Vagina (tissue), 2 donors: ENCODE results near the gene SUSD2. TPM values are rescaled to one million over a fixed set of nuclear protein-coding genes. Genes with fewer than 3 reads are reported as not detected.
"Not testable (repeated sequence)": the region's sequence is repeated elsewhere in the genome, so short reads cannot be mapped to it uniquely, and the experiment has no call there.

Experiments used
- DNase-seq, 2 donors: peaks; one replicate each; pipeline ENCODE4 v3.0.0-alpha.2; 2017; ENCODE audit errors: extremely low spot score in 2 of 2
- H3K27ac ChIP-seq: fragments of 200-600 bp; sonication (generic); one replicate; pipeline ENCODE4 v1.5.1; 2019
- H3K27me3 ChIP-seq: fragments of 200-600 bp; sonication (generic); one replicate; pipeline ENCODE4 v1.5.1; 2019
- H3K36me3 ChIP-seq, 2 donors: fragments of 200-600 bp; sonication (generic); one replicate each; pipeline ENCODE4 v1.5.1; 2017 to 2019
- H3K4me1 ChIP-seq: fragments of 200-600 bp; sonication (generic); one replicate; pipeline ENCODE4 v1.5.1; 2019
- H3K4me3 ChIP-seq, 2 donors: fragments of 200-600 bp; sonication (generic); 1 replicate in 1 of 2; 2 replicates in 1 of 2; pipeline ENCODE4 v1.5.1; 2016 to 2019
- H3K9me3 ChIP-seq: fragments of 200-600 bp; sonication (generic); one replicate; pipeline ENCODE4 v1.5.1; 2019
- CTCF ChIP-seq, 3 experiments: fragments of 450-650 bp in 2 of 3; fragments of 200-600 bp in 1 of 3; sonication (generic) in 1 of 3; IDR thresholded peaks; one replicate each; pipeline ENCODE4 v1.5.1; 2017 to 2019; ENCODE audit warnings: antibody characterized with exemption in 3 of 3, mild to moderate bottlenecking in 2 of 3, moderate library complexity in 2 of 3
- POLR2A ChIP-seq, 2 donors: fragments of 450-650 bp; IDR thresholded peaks; one replicate each; pipeline ENCODE4 v1.6.1; 2017; ENCODE audit warnings: antibody characterized with exemption in 2 of 2, mild to moderate bottlenecking in 2 of 2, moderate library complexity in 2 of 2
- POLR2AphosphoS5 ChIP-seq, 2 donors: sonication (generic); formaldehyde crosslinking; IDR thresholded peaks; one replicate each; pipeline ENCODE4 v1.9.0; 2017; ENCODE audit warnings: antibody characterized with exemption in 2 of 2, mild to moderate bottlenecking in 2 of 2, low read depth in 1 of 2; ENCODE audit not compliant: insufficient read depth in 1 of 2
- intact Hi-C: fragments of 100-400 bp; cut with DNase I; formaldehyde crosslinking; loops from one replicate; pipeline ENCODE4 v1.15.1; 2023
- total RNA-seq: library from RNA; depleted of rRNA; stranded (reverse); fragments of >200 nt; gene quantifications from one replicate; pipeline ENCODE4 v1.2.3, GENCODE V29; 2016

Gene SUSD2
- total RNA-seq, 1 donor from 2014 or later: 9.1 TPM

- H3K27ac ChIP-seq: no peak overlapping the region
Measured at GRCh38 chr22:24209687-24210086, 28.4 kb downstream of the SUSD2 start.

GRCh38 chr22:24210409-24210808 is 29.1 kb downstream of the SUSD2 start:
- H3K36me3 ChIP-seq, H3K27me3 ChIP-seq, H3K9me3 ChIP-seq, H3K27ac ChIP-seq, H3K4me3 ChIP-seq, DNase-seq, intact Hi-C loops: not testable (repeated sequence)
- peaks cover 33% of the 10 kb centered on the region for H3K4me1 ChIP-seq

More at GRCh38 chr22:24209687-24210086, 28.4 kb downstream of the SUSD2 start:
- DNase-seq: no peak
- Histone ChIP-seq H3K4me1 (peaks cover 33% of the 10 kb centered on the region), H3K27me3 (no peaks in the 10 kb centered on the region), H3K9me3 (no peaks in the 10 kb centered on the region), H3K36me3 (no peaks in the 10 kb centered on the region), H3K4me3 (no peak overlapping the region)
- no peak for TF ChIP-seq POLR2AphosphoS5 (IDR thresholded peaks at IDR 0.05; ENCODE audit: insufficient read depth in 1 of 2, low read depth in 1 of 2)
- no peak for TF ChIP-seq CTCF (IDR thresholded peaks at IDR 0.05)
- no peak for TF ChIP-seq POLR2A (IDR thresholded peaks at IDR 0.05)
- intact Hi-C loops: no loop called here

GRCh38 chr22:24211716-24212115 is 30.4 kb downstream of the SUSD2 start:
- H3K9me3 ChIP-seq, H3K27ac ChIP-seq, H3K27me3 ChIP-seq, H3K36me3 ChIP-seq, DNase-seq, intact Hi-C loops, H3K4me3 ChIP-seq: not testable (repeated sequence)
- H3K4me1 ChIP-seq: peaks cover 28% of the 10 kb centered on the region

DNA sequence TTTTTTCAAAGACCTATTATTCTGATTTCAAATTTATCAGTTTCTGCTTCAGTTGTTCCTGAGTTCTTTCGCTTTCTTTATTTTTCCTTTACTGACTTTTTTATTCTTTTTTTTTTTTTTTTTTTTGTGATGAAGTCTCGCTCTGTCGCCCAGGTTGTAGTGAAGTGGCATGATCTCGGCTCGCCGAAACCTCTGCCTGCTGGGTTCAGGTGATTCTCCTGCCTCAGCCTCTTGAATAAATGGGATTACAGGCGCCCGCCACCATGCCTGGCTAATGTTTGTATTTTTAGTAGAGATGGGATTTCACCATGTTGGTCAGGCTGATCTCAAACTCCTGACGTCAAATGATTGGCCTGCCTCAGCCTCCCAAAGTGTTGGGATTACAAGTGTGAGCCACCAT is 31.8 kb downstream of the SUSD2 start:
- H3K4me3 ChIP-seq, intact Hi-C loops, H3K27ac ChIP-seq, H3K9me3 ChIP-seq, H3K36me3 ChIP-seq, DNase-seq, H3K27me3 ChIP-seq: not testable (repeated sequence)
- H3K4me1 ChIP-seq: peaks cover 14% of the 10 kb centered on the region

DNA sequence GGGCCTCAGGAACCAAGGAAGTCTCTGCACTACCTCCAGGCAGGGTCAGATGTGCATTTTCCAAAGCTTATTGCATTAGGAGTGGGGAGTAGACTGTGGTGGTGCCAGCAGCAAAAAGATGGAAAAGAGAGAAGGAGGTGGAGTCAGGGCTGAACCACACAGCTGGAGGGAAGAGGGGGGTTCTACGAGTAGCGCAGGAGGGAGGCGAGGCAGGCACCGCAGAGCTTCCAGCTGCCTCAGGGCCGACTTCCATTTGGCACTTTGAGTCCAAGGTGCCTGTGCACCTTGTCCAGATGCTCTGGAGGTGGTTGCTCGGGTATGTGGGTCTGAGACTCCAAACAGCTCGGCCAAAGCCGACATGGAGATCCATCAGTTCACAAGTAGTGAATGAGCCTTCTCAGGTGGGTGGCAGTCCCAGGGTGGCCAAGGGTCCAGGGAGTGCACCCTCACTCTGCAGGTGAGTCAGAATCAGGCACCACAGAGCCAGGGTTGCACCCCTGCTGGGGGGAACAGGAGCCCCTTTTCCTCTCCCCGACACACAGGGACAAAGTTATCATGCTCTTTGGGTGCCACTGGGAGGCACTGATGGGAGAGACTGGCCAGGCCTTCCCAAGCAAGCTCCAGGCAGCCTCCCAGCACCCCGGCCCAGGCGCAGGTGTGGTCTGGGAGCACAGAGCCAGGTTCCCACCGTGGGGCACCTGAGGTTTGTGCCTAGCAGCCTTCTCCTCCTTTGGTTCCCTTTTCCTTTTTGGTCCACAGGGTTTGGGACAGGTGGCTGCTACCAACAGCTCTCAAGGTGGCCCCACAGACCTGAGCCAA is 33.4 kb downstream of the SUSD2 start:
- no peak for DNase-seq

GRCh38 chr22:24216541-24217209 is 35.4 kb downstream of the SUSD2 start:
- H3K36me3 ChIP-seq: no peaks in the 10 kb centered on the region
- H3K27ac ChIP-seq: no peak overlapping the region
- H3K9me3 ChIP-seq: no peaks in the 10 kb centered on the region
- H3K4me1 ChIP-seq: no peaks in the 10 kb centered on the region
- no peak for DNase-seq
- H3K27me3 ChIP-seq: no peaks in the 10 kb centered on the region
- TF ChIP-seq CTCF (IDR thresholded peaks at IDR 0.05): no peak
- no peak for TF ChIP-seq POLR2AphosphoS5 (IDR thresholded peaks at IDR 0.05; ENCODE audit: insufficient read depth in 1 of 2, low read depth in 1 of 2)
- no peak for TF ChIP-seq POLR2A (IDR thresholded peaks at IDR 0.05)
- H3K4me3 ChIP-seq: no peak overlapping the region
- intact Hi-C loops: no loop called here

More for the DNA sequence above, 33.4 kb downstream of the SUSD2 start:
- no peaks in the 10 kb centered on the region for H3K36me3 ChIP-seq
- no peak overlapping the region for H3K27ac ChIP-seq
- H3K27me3 ChIP-seq: no peaks in the 10 kb centered on the region
- H3K4me1 ChIP-seq: no peaks in the 10 kb centered on the region
- TF ChIP-seq POLR2AphosphoS5 (IDR thresholded peaks at IDR 0.05; ENCODE audit: insufficient read depth in 1 of 2, low read depth in 1 of 2) (no peak), POLR2A (IDR thresholded peaks at IDR 0.05) (no peak), CTCF (IDR thresholded peaks at IDR 0.05) (no peak)
- intact Hi-C loops: no loop called here
- H3K9me3 ChIP-seq: no peaks in the 10 kb centered on the region
- H3K4me3 ChIP-seq: no peak overlapping the region
